Subcutaneous abdominal adipose tissue (tissue), 5 donors: ENCODE data around the gene LRFN4.

Experiments
- H3K27ac ChIP-seq: one replicate; pipeline ENCODE4 v1.7.0; 2013; ENCODE audit warnings: low read depth, mild to moderate bottlenecking, inconsistent platforms, low read length, moderate library complexity
- H3K27me3 ChIP-seq, 5 donors: one replicate each; pipeline ENCODE4 v1.7.0; 2013; ENCODE audit warnings: low read length in 5 of 5, inconsistent platforms in 1 of 5; ENCODE audit not compliant: control insufficient read depth in 5 of 5, insufficient read depth in 4 of 5
- H3K36me3 ChIP-seq, 5 donors: one replicate each; pipeline ENCODE4 v1.7.0; 2013; ENCODE audit warnings: low read length in 5 of 5; ENCODE audit not compliant: control insufficient read depth in 5 of 5, insufficient read depth in 5 of 5
- H3K4me1 ChIP-seq, 5 donors: one replicate each; pipeline ENCODE4 v1.7.0; 2013; ENCODE audit warnings: low read length in 5 of 5, mild to moderate bottlenecking in 3 of 5, moderate library complexity in 1 of 5; ENCODE audit not compliant: control insufficient read depth in 5 of 5, insufficient read depth in 5 of 5
- H3K4me3 ChIP-seq, 5 donors: one replicate each; pipeline ENCODE4 v1.7.0; 2013; ENCODE audit warnings: low read length in 5 of 5, low read depth in 1 of 5
- H3K9ac ChIP-seq, 5 donors: one replicate each; pipeline ENCODE4 v1.7.0; 2013; ENCODE audit warnings: low read length in 5 of 5, mild to moderate bottlenecking in 4 of 5, moderate library complexity in 3 of 5
- H3K9me3 ChIP-seq, 5 donors: one replicate each; pipeline ENCODE4 v1.7.0; 2013; ENCODE audit warnings: low read length in 5 of 5; ENCODE audit not compliant: control insufficient read depth in 5 of 5
- donor health status: healthy.
- donor health status: healthy.
- donor health status: healthy.
- donor health status: healthy.
- donor health status: healthy.

LRFN4 gene

GRCh38 chr11:66864172-66864901 lies 7.5 kb downstream of the LRFN4 start:
- Histone ChIP-seq H3K36me3 (peaks cover 3 to 66% (median 49%) of the 10 kb centered on the region in 5 donors), H3K9ac (no peak overlapping the region), H3K27me3 (no peaks in the 10 kb centered on the region), H3K4me1 (peaks cover 0 to 49% (median 11%) of the 10 kb centered on the region in 5 donors), H3K4me3 (no peak overlapping the region), H3K27ac (no peak overlapping the region), H3K9me3 (no peaks in the 10 kb centered on the region)

GRCh38 chr11:66864924-66865697 lies 8.2 kb downstream of the LRFN4 start:
- Histone ChIP-seq H3K9me3 (no peaks in the 10 kb centered on the region), H3K27ac (no peak overlapping the region), H3K9ac (no peak overlapping the region), H3K36me3 (peaks cover 3 to 70% (median 53%) of the 10 kb centered on the region in 5 donors), H3K4me1 (peaks cover 0 to 42% (median 8%) of the 10 kb centered on the region in 5 donors), H3K27me3 (no peaks in the 10 kb centered on the region), H3K4me3 (no peak overlapping the region)

GRCh38 chr11:66866007-66866406 lies 9.1 kb downstream of the LRFN4 start:
- Histone ChIP-seq H3K36me3 (peaks cover 3 to 71% (median 57%) of the 10 kb centered on the region in 5 donors), H3K27ac (no peak overlapping the region), H3K4me3 (no peak overlapping the region), H3K9ac (no peak overlapping the region), H3K9me3 (no peaks in the 10 kb centered on the region), H3K27me3 (no peaks in the 10 kb centered on the region), H3K4me1 (peaks cover 0 to 34% (median 8%) of the 10 kb centered on the region in 5 donors)

- H3K27ac ChIP-seq: no peak overlapping the region
- no peaks in the 10 kb centered on the region for H3K27me3 ChIP-seq
- H3K4me1 ChIP-seq: peaks cover 0 to 30% (median 8%) of the 10 kb centered on the region in 5 donors
- H3K4me3 ChIP-seq: no peak overlapping the region
- H3K9me3 ChIP-seq: no peaks in the 10 kb centered on the region
- no peak overlapping the region for H3K9ac ChIP-seq
- H3K36me3 ChIP-seq: peaks cover 3 to 77% (median 58%) of the 10 kb centered on the region in 5 donors
These were observed 9.7 kb downstream of the LRFN4 start for GRCh38 chr11:66866511-66866986.

GRCh38 chr11:66867425-66868040 lies 10.7 kb downstream of the LRFN4 start:
- Histone ChIP-seq H3K9ac (no peak overlapping the region), H3K4me1 (peaks cover 0 to 27% (median 8%) of the 10 kb centered on the region in 5 donors), H3K9me3 (no peaks in the 10 kb centered on the region), H3K4me3 (no peak overlapping the region), H3K36me3 (peaks cover 3 to 73% (median 53%) of the 10 kb centered on the region in 5 donors), H3K27ac (no peak overlapping the region), H3K27me3 (no peaks in the 10 kb centered on the region)

- H3K4me1 ChIP-seq: peaks cover 0 to 23% (median 8%) of the 10 kb centered on the region in 5 donors
- H3K36me3 ChIP-seq: peaks cover 3 to 70% (median 49%) of the 10 kb centered on the region in 5 donors
- H3K9ac ChIP-seq: no peak overlapping the region
- no peaks in the 10 kb centered on the region for H3K9me3 ChIP-seq
- H3K4me3 ChIP-seq: no peak overlapping the region
- H3K27ac ChIP-seq: no peak overlapping the region
- H3K27me3 ChIP-seq: no peaks in the 10 kb centered on the region
These were observed 11.3 kb downstream of the LRFN4 start for GRCh38 chr11:66868082-66868725.

GRCh38 chr11:66868726-66869566 lies 12.1 kb downstream of the LRFN4 start:
- H3K4me3 ChIP-seq: no peak overlapping the region
- H3K9me3 ChIP-seq: no peaks in the 10 kb centered on the region
- peaks cover 0 to 23% (median 8%) of the 10 kb centered on the region in 5 donors for H3K4me1 ChIP-seq
- no peak overlapping the region for H3K27ac ChIP-seq
- H3K9ac ChIP-seq: no peak overlapping the region
- no peaks in the 10 kb centered on the region for H3K27me3 ChIP-seq
- H3K36me3 ChIP-seq: peaks cover 3 to 63% (median 42%) of the 10 kb centered on the region in 5 donors

- Histone ChIP-seq H3K36me3 (peaks cover 3 to 57% (median 39%) of the 10 kb centered on the region in 5 donors), H3K9me3 (no peaks in the 10 kb centered on the region), H3K4me3 (no peak overlapping the region), H3K27ac (no peak overlapping the region), H3K27me3 (no peaks in the 10 kb centered on the region), H3K9ac (no peak overlapping the region), H3K4me1 (peaks cover 0 to 23% (median 8%) of the 10 kb centered on the region in 5 donors)
These were observed 12.7 kb downstream of the LRFN4 start for GRCh38 chr11:66869567-66869870.

- Histone ChIP-seq H3K4me3 (no peak overlapping the region), H3K36me3 (peaks cover 3 to 57% (median 37%) of the 10 kb centered on the region in 5 donors), H3K27ac (no peak overlapping the region), H3K9me3 (no peaks in the 10 kb centered on the region), H3K27me3 (no peaks in the 10 kb centered on the region), H3K4me1 (peaks cover 0 to 27% (median 11%) of the 10 kb centered on the region in 5 donors), H3K9ac (no peak overlapping the region)
These were observed 13.3 kb downstream of the LRFN4 start for GRCh38 chr11:66870131-66870530.
